B cell (primary cell): Measurements from ENCODE around the gene YARS1.

Source experiments
- CTCF ChIP-seq: fragments of 200-600 bp; IDR thresholded peaks from one replicate; pipeline ENCODE4 v1.8.0; 2022; ENCODE audit warnings: antibody characterized with exemption, mild to moderate bottlenecking
- EZH2 ChIP-seq: IDR thresholded peaks from 2 replicates; pipeline ENCODE4 v1.6.1; 2012; ENCODE audit warnings: borderline replicate concordance, low read depth, mild to moderate bottlenecking, moderate library complexity, low read length; ENCODE audit not compliant: insufficient read depth, poor library complexity, severe bottlenecking

DNA sequence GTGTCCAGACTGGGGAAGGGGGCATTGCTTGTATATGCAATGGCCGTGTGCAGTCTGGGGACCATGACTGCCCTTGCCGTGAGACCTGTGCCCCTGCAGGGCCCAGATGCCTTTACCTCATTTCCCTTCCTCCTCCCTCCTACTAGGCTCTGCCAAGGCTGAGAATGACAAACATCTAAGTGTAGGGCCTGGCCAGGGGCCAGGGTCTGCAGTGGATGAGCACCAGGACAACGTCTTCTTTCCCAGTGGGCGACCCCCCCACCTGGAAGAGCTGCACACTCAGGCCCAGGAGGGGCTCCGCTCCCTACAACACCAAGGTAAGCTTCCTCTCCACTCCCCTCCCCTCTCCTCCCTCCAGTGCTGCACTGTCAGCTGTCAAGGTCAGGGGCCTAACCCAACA lies 49.5 kb downstream of the YARS1 start:
- no peak for TF ChIP-seq CTCF
- no peak for TF ChIP-seq EZH2
